Parathyroid adenoma (tissue), 2 donors: Measurements from ENCODE around the gene UBL4B.

Source experiments
- H2AFZ ChIP-seq: fragments of 300-600 bp; sonication (generic); one replicate; pipeline ENCODE4 v1.7.0; 2017; ENCODE audit warnings: antibody characterized with exemption, mild to moderate bottlenecking
- H3K27ac ChIP-seq: fragments of 300-600 bp; sonication (generic); one replicate; pipeline ENCODE4 v1.7.0; 2017
- H3K27me3 ChIP-seq: fragments of 300-600 bp; sonication (generic); one replicate; pipeline ENCODE4 v1.7.0; 2017; ENCODE audit warnings: low read length; ENCODE audit not compliant: control insufficient read depth, insufficient read depth
- H3K36me3 ChIP-seq: fragments of 300-600 bp; sonication (generic); one replicate; pipeline ENCODE4 v1.7.0; 2017; ENCODE audit warnings: low read length; ENCODE audit not compliant: control insufficient read depth, insufficient read depth
- H3K4me1 ChIP-seq: fragments of 300-600 bp; sonication (generic); one replicate; pipeline ENCODE4 v1.7.0; 2017; ENCODE audit warnings: control low read depth
- H3K4me2 ChIP-seq: fragments of 300-600 bp; sonication (generic); one replicate; pipeline ENCODE4 v1.7.0; 2017; ENCODE audit warnings: low read length
- H3K4me3 ChIP-seq: fragments of 300-600 bp; sonication (generic); one replicate; pipeline ENCODE4 v1.7.0; 2017; ENCODE audit warnings: low read depth, low read length
- H3K79me2 ChIP-seq: fragments of 300-600 bp; sonication (generic); one replicate; pipeline ENCODE4 v1.7.0; 2017; ENCODE audit warnings: control low read depth
- H3K9ac ChIP-seq: fragments of 300-600 bp; sonication (generic); one replicate; pipeline ENCODE4 v1.7.0; 2017; ENCODE audit warnings: mild to moderate bottlenecking
- H3K9me3 ChIP-seq: fragments of 300-600 bp; sonication (generic); one replicate; pipeline ENCODE4 v1.7.0; 2017; ENCODE audit warnings: low read length; ENCODE audit not compliant: control insufficient read depth
- TF ChIP-seq, protein P1 (sequence below): fragments of 300-600 bp; sonication (generic); IDR thresholded peaks from one replicate; pipeline ENCODE4 v1.7.0; 2017; ENCODE audit warnings: antibody characterized with exemption, mild to moderate bottlenecking
- donor health status: primary hyperparathyroidism.

UBL4B gene

DNA sequence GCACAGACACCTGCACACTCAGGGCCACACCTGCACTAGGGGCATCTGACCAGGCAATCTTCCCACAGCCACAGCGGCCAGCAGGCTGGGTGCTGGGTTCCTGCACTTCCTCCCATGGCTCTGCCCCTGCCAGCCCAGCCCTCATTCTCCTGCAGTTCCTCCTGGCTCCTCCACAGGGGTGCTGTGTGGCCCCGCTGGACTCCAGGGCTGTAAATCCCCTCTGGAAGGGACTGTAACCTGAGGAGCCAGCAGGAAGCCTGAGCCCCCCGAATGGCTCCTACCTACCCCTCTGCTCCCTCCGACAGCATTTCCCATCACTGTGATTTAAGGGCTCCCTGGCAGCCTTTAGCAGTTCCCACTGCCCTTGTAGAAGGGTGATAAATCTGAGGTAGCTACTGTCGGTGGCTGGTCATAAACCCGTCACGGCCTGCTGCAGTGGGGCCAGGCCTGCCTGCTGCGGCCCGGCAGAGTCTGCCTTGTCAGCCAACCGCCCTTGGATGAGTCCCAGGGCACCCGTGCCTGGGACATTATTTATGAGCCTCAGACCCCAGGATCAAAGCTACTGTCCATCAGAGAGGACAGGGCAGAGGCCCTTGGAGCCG lies 8.8 kb downstream of the UBL4B start:
- H3K27ac ChIP-seq: no peak overlapping the region
- H3K9ac ChIP-seq: no peak overlapping the region
- peaks cover 1% of the 10 kb centered on the region for H3K9me3 ChIP-seq
- no peaks in the 10 kb centered on the region for H3K79me2 ChIP-seq
- no peaks in the 10 kb centered on the region for H3K27me3 ChIP-seq
- no peak overlapping the region for H3K4me2 ChIP-seq
- H2AFZ ChIP-seq: peak overlapping the region; percentile 50
- no peaks in the 10 kb centered on the region for H3K4me1 ChIP-seq
- TF ChIP-seq, protein P1, sequence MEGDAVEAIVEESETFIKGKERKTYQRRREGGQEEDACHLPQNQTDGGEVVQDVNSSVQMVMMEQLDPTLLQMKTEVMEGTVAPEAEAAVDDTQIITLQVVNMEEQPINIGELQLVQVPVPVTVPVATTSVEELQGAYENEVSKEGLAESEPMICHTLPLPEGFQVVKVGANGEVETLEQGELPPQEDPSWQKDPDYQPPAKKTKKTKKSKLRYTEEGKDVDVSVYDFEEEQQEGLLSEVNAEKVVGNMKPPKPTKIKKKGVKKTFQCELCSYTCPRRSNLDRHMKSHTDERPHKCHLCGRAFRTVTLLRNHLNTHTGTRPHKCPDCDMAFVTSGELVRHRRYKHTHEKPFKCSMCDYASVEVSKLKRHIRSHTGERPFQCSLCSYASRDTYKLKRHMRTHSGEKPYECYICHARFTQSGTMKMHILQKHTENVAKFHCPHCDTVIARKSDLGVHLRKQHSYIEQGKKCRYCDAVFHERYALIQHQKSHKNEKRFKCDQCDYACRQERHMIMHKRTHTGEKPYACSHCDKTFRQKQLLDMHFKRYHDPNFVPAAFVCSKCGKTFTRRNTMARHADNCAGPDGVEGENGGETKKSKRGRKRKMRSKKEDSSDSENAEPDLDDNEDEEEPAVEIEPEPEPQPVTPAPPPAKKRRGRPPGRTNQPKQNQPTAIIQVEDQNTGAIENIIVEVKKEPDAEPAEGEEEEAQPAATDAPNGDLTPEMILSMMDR: no peak
- H3K4me3 ChIP-seq: no peak overlapping the region
- H3K36me3 ChIP-seq: no peaks in the 10 kb centered on the region

DNA sequence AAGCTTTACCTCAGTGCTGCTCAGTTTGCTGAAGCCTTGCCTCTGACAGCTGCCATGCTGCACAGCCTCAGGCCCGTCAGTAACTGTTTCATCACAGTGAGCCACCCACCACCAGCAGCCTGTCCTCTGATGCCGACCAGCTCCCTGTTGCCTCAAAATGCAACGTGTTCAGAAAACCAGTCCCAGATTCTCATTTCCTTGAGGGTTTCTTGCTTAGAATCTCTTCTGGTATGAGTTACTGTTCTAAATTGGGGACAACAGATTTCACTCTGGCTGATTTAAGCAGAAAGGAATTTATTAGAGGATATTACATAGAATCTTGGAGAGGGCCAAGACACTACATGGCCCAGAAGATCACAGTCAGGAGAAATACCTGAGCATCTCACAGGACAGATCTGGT lies 11.0 kb downstream of the UBL4B start:
- H3K9me3 ChIP-seq: peaks cover 2% of the 10 kb centered on the region
- no peaks in the 10 kb centered on the region for H3K4me1 ChIP-seq
- no peak overlapping the region for H3K4me2 ChIP-seq

DNA sequence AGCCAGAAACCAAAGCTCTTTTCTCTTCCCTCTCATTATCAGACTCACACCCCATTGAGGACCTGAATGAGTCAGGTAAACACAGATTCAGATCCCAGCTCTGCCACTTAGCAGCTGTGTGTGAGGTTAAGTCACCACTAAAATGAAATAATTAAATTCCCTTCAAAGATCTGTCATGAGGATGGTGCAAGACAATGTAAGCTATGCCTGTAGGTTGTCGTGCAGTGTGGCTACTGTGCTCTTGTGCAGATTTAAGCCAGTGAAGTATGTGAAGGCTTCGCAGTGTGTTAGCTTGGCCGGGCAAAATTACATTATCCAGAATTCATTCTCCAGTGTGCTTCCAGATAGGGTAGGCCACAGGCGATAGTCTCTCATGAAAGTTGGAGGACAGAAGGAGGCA lies 13.6 kb downstream of the UBL4B start:
- TF ChIP-seq, protein P1: no peak
- no peak overlapping the region for H2AFZ ChIP-seq
- no peaks in the 10 kb centered on the region for H3K36me3 ChIP-seq
- no peak overlapping the region for H3K27ac ChIP-seq
- H3K4me1 ChIP-seq: no peaks in the 10 kb centered on the region
- H3K27me3 ChIP-seq: no peaks in the 10 kb centered on the region
- H3K9me3 ChIP-seq: peaks cover 2% of the 10 kb centered on the region
- H3K9ac ChIP-seq: no peak overlapping the region
- no peak overlapping the region for H3K4me2 ChIP-seq
- no peaks in the 10 kb centered on the region for H3K79me2 ChIP-seq
- no peak overlapping the region for H3K4me3 ChIP-seq

More for the DNA sequence above, 11.0 kb downstream of the UBL4B start:
- no peak overlapping the region for H3K4me3 ChIP-seq
- H2AFZ ChIP-seq: no peak overlapping the region
- H3K36me3 ChIP-seq: no peaks in the 10 kb centered on the region
- H3K27ac ChIP-seq: no peak overlapping the region
- H3K27me3 ChIP-seq: no peaks in the 10 kb centered on the region
- no peak overlapping the region for H3K9ac ChIP-seq
- TF ChIP-seq, protein P1: no peak
- H3K79me2 ChIP-seq: no peaks in the 10 kb centered on the region

DNA sequence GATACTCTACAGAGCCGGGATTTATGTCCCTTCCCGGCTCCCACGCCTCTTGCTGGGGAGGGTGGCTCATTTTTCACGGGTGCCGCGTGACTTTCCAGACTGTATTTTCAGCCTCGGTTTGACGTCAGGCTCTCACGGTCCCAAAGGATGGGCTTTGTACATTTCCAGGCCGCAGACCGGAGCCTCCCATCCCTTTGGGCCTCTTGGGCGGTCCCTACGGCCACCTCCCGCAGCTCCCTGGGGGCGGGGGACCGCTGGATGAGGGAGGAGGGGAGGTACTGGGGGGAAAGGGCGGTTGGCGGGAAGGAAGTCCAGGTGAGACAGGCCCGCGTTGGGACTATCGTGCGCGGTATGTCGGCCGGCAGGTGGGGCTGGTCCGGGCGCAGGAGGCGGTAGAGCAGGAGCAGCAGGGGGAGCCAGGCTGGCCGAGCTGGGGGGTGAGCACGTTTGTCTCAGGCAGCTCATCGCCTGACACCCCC lies 17.9 kb downstream of the UBL4B start:
- Histone ChIP-seq H3K27me3 (no peaks in the 10 kb centered on the region), H3K36me3 (no peaks in the 10 kb centered on the region), H3K9me3 (peaks cover 2% of the 10 kb centered on the region), H3K4me2 (no peak overlapping the region), H3K4me1 (no peaks in the 10 kb centered on the region), H3K27ac (no peak overlapping the region), H3K4me3 (no peak overlapping the region), H3K79me2 (no peaks in the 10 kb centered on the region), H3K9ac (no peak overlapping the region), H2AFZ (peak overlapping the region; percentile 75)
- TF ChIP-seq, protein P1: peak; percentile 33

DNA sequence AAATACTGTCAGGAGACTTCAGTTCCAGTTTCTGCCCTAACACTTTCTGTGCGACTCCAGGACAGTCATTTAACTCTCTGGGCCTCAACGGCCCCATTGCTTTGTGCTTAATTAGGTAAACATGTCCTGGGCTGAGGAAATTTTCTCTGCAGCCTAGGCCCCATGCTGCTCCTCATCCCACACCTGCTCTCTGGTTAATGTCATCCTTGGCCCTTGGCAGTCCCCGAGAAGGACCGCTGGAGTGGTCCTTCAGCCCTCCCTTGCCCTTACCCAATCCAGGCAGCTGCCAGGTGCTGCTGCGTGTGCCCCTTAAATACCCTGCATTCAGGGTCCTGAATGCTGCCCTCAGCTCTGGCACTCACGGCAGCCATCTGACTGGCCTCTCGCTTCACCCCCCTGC lies 18.7 kb downstream of the UBL4B start:
- Histone ChIP-seq H3K27me3 (no peaks in the 10 kb centered on the region), H3K79me2 (no peaks in the 10 kb centered on the region), H3K4me1 (no peaks in the 10 kb centered on the region), H3K4me2 (no peak overlapping the region), H3K4me3 (no peak overlapping the region), H2AFZ (no peak overlapping the region), H3K27ac (no peak overlapping the region), H3K36me3 (no peaks in the 10 kb centered on the region), H3K9ac (no peak overlapping the region), H3K9me3 (peaks cover 2% of the 10 kb centered on the region)
- TF ChIP-seq, protein P1: no peak
